HG03469 (cell line): Measurements from ENCODE around the gene UBASH3B.
"Not testable (repeated sequence)": the region's sequence is repeated elsewhere in the genome, so short reads cannot be mapped to it uniquely, and the experiment has no call there.

Source experiments
- ATAC-seq: cut with Tn5 transposase; IDR thresholded peaks from one replicate; pipeline ENCODE4 v1.9.1; 2021; ENCODE audit warnings: mild to moderate bottlenecking, moderate library complexity, moderate number of reproducible peaks; ENCODE audit not compliant: unreplicated experiment

The UBASH3B gene

GRCh38 chr11:122729139-122729538 lies 73.6 kb downstream of the UBASH3B start:
- no peak for ATAC-seq

- not testable (repeated sequence) for ATAC-seq
These were observed 75.2 kb downstream of the UBASH3B start for GRCh38 chr11:122730694-122731093.

GRCh38 chr11:122731500-122731913 lies 76.0 kb downstream of the UBASH3B start:
- ATAC-seq = no peak

- ATAC-seq = no peak
These were observed 77.1 kb downstream of the UBASH3B start for GRCh38 chr11:122732342-122733315.

GRCh38 chr11:122733318-122733717 lies 77.8 kb downstream of the UBASH3B start:
- no peak for ATAC-seq

- no peak for ATAC-seq
These were observed 79.5 kb downstream of the UBASH3B start for GRCh38 chr11:122734848-122735496.

- no peak for ATAC-seq
These were observed 82.6 kb downstream of the UBASH3B start for GRCh38 chr11:122737951-122738693.

GRCh38 chr11:122741613-122742300 lies 86.2 kb downstream of the UBASH3B start:
- no peak for ATAC-seq

GRCh38 chr11:122742301-122743018 lies 86.9 kb downstream of the UBASH3B start:
- ATAC-seq = no peak

- no peak for ATAC-seq
These were observed 87.7 kb downstream of the UBASH3B start for GRCh38 chr11:122743097-122743741.

GRCh38 chr11:122743949-122744348 lies 88.4 kb downstream of the UBASH3B start:
- peak; percentile 38 for ATAC-seq

GRCh38 chr11:122744357-122744756 lies 88.8 kb downstream of the UBASH3B start:
- no peak for ATAC-seq

GRCh38 chr11:122745111-122745510 lies 89.6 kb downstream of the UBASH3B start:
- no peak for ATAC-seq

- peak; percentile 56 for ATAC-seq
These were observed 90.5 kb downstream of the UBASH3B start for GRCh38 chr11:122746050-122746478.

- ATAC-seq = no peak
These were observed 91.2 kb downstream of the UBASH3B start for GRCh38 chr11:122746611-122747244.

- no peak for ATAC-seq
These were observed 91.8 kb downstream of the UBASH3B start for GRCh38 chr11:122747351-122747781.

- ATAC-seq = peak; percentile 88
These were observed 93.6 kb downstream of the UBASH3B start for GRCh38 chr11:122749005-122749687.

- ATAC-seq = no peak
These were observed 94.5 kb downstream of the UBASH3B start for GRCh38 chr11:122750049-122750448.
